H9 (cell line): ENCODE results near the gene RIC8A. TPM values are rescaled to one million over a fixed set of nuclear protein-coding genes. Genes with fewer than 3 reads are reported as not detected.

ENCODE experiments used
- DNase-seq: peaks from one replicate; pipeline ENCODE4 v3.0.0-alpha.2; 2017
- H2AFZ ChIP-seq: one replicate; pipeline ENCODE4 v1.6.1; 2013; ENCODE audit warnings: mild to moderate bottlenecking, low read length, control low read depth, moderate library complexity
- H2AK5ac ChIP-seq: 2 replicates; pipeline ENCODE4 v1.6.1; 2013; ENCODE audit warnings: low read length, control low read depth, mixed read lengths; ENCODE audit not compliant: insufficient read length
- H2BK120ac ChIP-seq: one replicate; pipeline ENCODE4 v1.6.1; 2013; ENCODE audit warnings: low read depth, mild to moderate bottlenecking, low read length, control low read depth, inconsistent platforms; ENCODE audit not compliant: poor library complexity, severe bottlenecking
- H2BK12ac ChIP-seq: 2 replicates; pipeline ENCODE4 v1.6.1; 2013; ENCODE audit warnings: low read length, control low read depth, mixed read lengths, low read depth; ENCODE audit not compliant: insufficient read length
- H2BK15ac ChIP-seq: 2 replicates; pipeline ENCODE4 v1.6.1; 2013; ENCODE audit warnings: low read depth, low read length, control low read depth
- H2BK20ac ChIP-seq: one replicate; pipeline ENCODE4 v1.6.1; 2013; ENCODE audit warnings: low read depth, mild to moderate bottlenecking, low read length, control low read depth, inconsistent platforms; ENCODE audit not compliant: poor library complexity, severe bottlenecking
- H2BK5ac ChIP-seq: 2 replicates; pipeline ENCODE4 v1.6.1; 2013; ENCODE audit warnings: low read length, control low read depth, mixed read lengths; ENCODE audit not compliant: insufficient read length
- H3K14ac ChIP-seq: 2 replicates; pipeline ENCODE4 v1.6.1; 2013; ENCODE audit warnings: low read length, control low read depth; ENCODE audit not compliant: insufficient read depth
- H3K18ac ChIP-seq: 2 replicates; pipeline ENCODE4 v1.6.1; 2013; ENCODE audit warnings: low read depth, mild to moderate bottlenecking, mixed read lengths, low read length, control low read depth; ENCODE audit not compliant: insufficient read length
- H3K23ac ChIP-seq: 2 replicates; pipeline ENCODE4 v1.6.1; 2013; ENCODE audit warnings: low read length, control low read depth, mixed read lengths, low read depth; ENCODE audit not compliant: insufficient read length
- H3K23me2 ChIP-seq: 2 replicates; pipeline ENCODE4 v1.6.1; 2013; ENCODE audit warnings: low read depth, mild to moderate bottlenecking, mixed read lengths, low read length, control low read depth; ENCODE audit not compliant: insufficient read length, poor library complexity, severe bottlenecking
- H3K27ac ChIP-seq: 2 replicates; pipeline ENCODE4 v1.5.1; 2013; ENCODE audit warnings: low read length, control low read depth, mixed read lengths, low read depth; ENCODE audit not compliant: insufficient read length
- H3K27me3 ChIP-seq: 2 replicates; pipeline ENCODE4 v1.6.1; 2013; ENCODE audit warnings: low read length, control low read depth, inconsistent platforms; ENCODE audit not compliant: insufficient read depth
- H3K4ac ChIP-seq: 2 replicates; pipeline ENCODE4 v1.6.1; 2013; ENCODE audit warnings: low read depth, mild to moderate bottlenecking, control low read depth, inconsistent platforms, low read length, moderate library complexity
- H3K4me1 ChIP-seq: 2 replicates; pipeline ENCODE4 v1.6.1; 2013; ENCODE audit warnings: low read length, control low read depth, inconsistent platforms; ENCODE audit not compliant: insufficient read depth
- H3K4me2 ChIP-seq: 2 replicates; pipeline ENCODE4 v1.6.1; 2013; ENCODE audit warnings: low read length, control low read depth, mixed read lengths; ENCODE audit not compliant: insufficient read length, insufficient read depth
- H3K56ac ChIP-seq: 2 replicates; pipeline ENCODE4 v1.6.1; 2013; ENCODE audit warnings: low read depth, mild to moderate bottlenecking, mixed read lengths, low read length, control low read depth; ENCODE audit not compliant: insufficient read length
- H3K79me1 ChIP-seq: 2 replicates; pipeline ENCODE4 v1.6.1; 2013; ENCODE audit warnings: low read depth, mild to moderate bottlenecking, moderate library complexity, low read length, control low read depth, inconsistent platforms; ENCODE audit not compliant: insufficient read depth, poor library complexity, severe bottlenecking
- H3K79me2 ChIP-seq: 2 replicates; pipeline ENCODE4 v1.6.1; 2013; ENCODE audit warnings: low read length, control low read depth, inconsistent platforms; ENCODE audit not compliant: insufficient read depth
- H3K9ac ChIP-seq: 2 replicates; pipeline ENCODE4 v1.6.1; 2013; ENCODE audit warnings: low read length, control low read depth, mixed read lengths; ENCODE audit not compliant: insufficient read length; ENCODE audit errors: extremely low read depth
- H3K9me3 ChIP-seq: one replicate; pipeline ENCODE4 v1.6.1; 2013; ENCODE audit warnings: low read depth, low read length, inconsistent platforms; ENCODE audit not compliant: control insufficient read depth
- H3T11ph ChIP-seq: one replicate; pipeline ENCODE4 v1.6.1; 2013; ENCODE audit warnings: mild to moderate bottlenecking, low read length, control low read depth, inconsistent platforms
- H4K20me1 ChIP-seq: one replicate; pipeline ENCODE4 v1.6.1; 2013; ENCODE audit not compliant: control insufficient read depth, insufficient read length, insufficient read depth
- H4K5ac ChIP-seq: 2 replicates; pipeline ENCODE4 v1.6.1; 2013; ENCODE audit warnings: low read depth, mild to moderate bottlenecking, mixed read lengths, low read length, control low read depth; ENCODE audit not compliant: insufficient read length
- H4K8ac ChIP-seq: replicated peaks from 2 replicates; pipeline ENCODE4 v1.6.1; 2013; ENCODE audit warnings: low read length, control low read depth, mixed read lengths, low read depth; ENCODE audit not compliant: insufficient read length
- H4K91ac ChIP-seq: 2 replicates; pipeline ENCODE4 v1.6.1; 2013; ENCODE audit warnings: low read depth, mild to moderate bottlenecking, moderate library complexity, mixed read lengths, low read length, control low read depth; ENCODE audit not compliant: insufficient read length
- H3K27ac Mint-ChIP-seq, 3 experiments: 2 replicates in 2 of 3; 3 replicates in 1 of 3; pipeline ENCODE4 v1.8.0; 2020 to 2021; ENCODE audit warnings: mixed read lengths in 3 of 3, mild to moderate bottlenecking in 1 of 3, moderate library complexity in 1 of 3
- H3K27me3 Mint-ChIP-seq: 2 replicates; pipeline ENCODE4 v1.8.0; 2021; ENCODE audit warnings: low read depth, mild to moderate bottlenecking, moderate library complexity, mixed read lengths
- H3K36me3 Mint-ChIP-seq, 3 experiments: 2 replicates in 2 of 3; 3 replicates in 1 of 3; pipeline ENCODE4 v1.8.0; 2020 to 2021; ENCODE audit warnings: low read depth in 3 of 3, mixed read lengths in 3 of 3; ENCODE audit not compliant: insufficient read depth in 1 of 3
- H3K4me1 Mint-ChIP-seq, 2 experiments: 2 replicates each; pipeline ENCODE4 v1.8.0; 2020; ENCODE audit warnings: mixed read lengths in 2 of 2
- H3K4me3 Mint-ChIP-seq, 2 experiments: 2 replicates in 1 of 2; 3 replicates in 1 of 2; pipeline ENCODE4 v1.8.0; 2020 to 2021; ENCODE audit warnings: mild to moderate bottlenecking in 2 of 2, mixed read lengths in 2 of 2, moderate library complexity in 1 of 2
- H3K9me3 Mint-ChIP-seq, 2 experiments: 2 replicates in 1 of 2; 3 replicates in 1 of 2; pipeline ENCODE4 v1.8.0; 2020; ENCODE audit warnings: mild to moderate bottlenecking in 2 of 2, mixed read lengths in 2 of 2, moderate library complexity in 1 of 2
- WGBS: extraction: QIAGEN DNeasy Blood & Tissue Kit; methylation state at CpG from one replicate; pipeline ENCODE4 v1.1.7; 2013; ENCODE audit warnings: missing lambda C conversion rate, low lambda C conversion rate, mixed read lengths; ENCODE audit not compliant: insufficient read length; ENCODE audit errors: extremely low coverage; 5-methylcytosine and 5-hydroxymethylcytosine counted together
- total RNA-seq: library from RNA; stranded (reverse); gene quantifications from 2 replicates; pipeline ENCODE4 v1.2.1, GENCODE V29; 2021
- TF ChIP-seq, protein P1 (sequence below): fragments of 200-600 bp; sonication (generic); conservative IDR thresholded peaks from 3 replicates; pipeline ENCODE4 v1.8.0; 2021; ENCODE audit warnings: antibody characterized with exemption, mild to moderate bottlenecking

The RIC8A gene
- total RNA-seq, 1 experiment from 2014 or later, result 94.9 TPM

DNA sequence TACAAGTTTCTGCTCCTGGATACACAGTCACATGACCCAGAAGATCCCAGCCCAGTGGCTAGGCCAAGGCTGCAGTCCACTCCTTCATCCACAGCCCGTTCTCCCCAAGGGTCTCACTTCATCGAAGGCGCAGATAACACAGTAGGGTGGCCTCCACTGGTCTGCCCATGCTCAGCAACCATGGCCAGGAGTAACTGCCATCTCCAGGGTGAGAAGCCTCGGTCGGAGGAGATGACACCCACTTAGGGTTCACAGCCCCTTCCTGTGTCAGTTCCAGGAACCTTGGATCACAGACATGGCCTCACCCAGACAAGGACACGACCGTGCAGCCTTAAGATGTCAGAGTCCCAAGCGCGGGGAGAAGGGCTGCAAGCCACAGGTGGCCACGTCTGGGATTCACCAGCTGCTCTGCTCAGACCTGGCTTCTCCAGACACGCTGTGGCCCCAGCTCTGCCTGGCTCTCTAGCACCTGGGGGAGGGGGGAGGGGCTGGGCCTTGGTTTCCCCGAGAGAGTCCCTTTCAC, 2.9 kb upstream of the RIC8A start:
- no peak overlapping the region for H2BK12ac ChIP-seq
- no peak overlapping the region for H3K27ac Mint-ChIP-seq
- H3K79me2 ChIP-seq, result no peaks in the 10 kb centered on the region; the same call in 1 of the 2 replicates
- H3K4me1 Mint-ChIP-seq, result peaks cover 5 to 16% of the 10 kb centered on the region in 2 experiments
- H3K4me2 ChIP-seq, result no peak overlapping the region
- no peaks in the 10 kb centered on the region for H3K9me3 ChIP-seq
- H3K27me3 ChIP-seq, result no peaks in the 10 kb centered on the region
- H2BK20ac ChIP-seq, result no peak overlapping the region
- TF ChIP-seq, protein P1, sequence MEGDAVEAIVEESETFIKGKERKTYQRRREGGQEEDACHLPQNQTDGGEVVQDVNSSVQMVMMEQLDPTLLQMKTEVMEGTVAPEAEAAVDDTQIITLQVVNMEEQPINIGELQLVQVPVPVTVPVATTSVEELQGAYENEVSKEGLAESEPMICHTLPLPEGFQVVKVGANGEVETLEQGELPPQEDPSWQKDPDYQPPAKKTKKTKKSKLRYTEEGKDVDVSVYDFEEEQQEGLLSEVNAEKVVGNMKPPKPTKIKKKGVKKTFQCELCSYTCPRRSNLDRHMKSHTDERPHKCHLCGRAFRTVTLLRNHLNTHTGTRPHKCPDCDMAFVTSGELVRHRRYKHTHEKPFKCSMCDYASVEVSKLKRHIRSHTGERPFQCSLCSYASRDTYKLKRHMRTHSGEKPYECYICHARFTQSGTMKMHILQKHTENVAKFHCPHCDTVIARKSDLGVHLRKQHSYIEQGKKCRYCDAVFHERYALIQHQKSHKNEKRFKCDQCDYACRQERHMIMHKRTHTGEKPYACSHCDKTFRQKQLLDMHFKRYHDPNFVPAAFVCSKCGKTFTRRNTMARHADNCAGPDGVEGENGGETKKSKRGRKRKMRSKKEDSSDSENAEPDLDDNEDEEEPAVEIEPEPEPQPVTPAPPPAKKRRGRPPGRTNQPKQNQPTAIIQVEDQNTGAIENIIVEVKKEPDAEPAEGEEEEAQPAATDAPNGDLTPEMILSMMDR, result no peak
- H2AK5ac ChIP-seq, result no peak overlapping the region
- no peaks in the 10 kb centered on the region for H4K20me1 ChIP-seq
- H3K4me3 Mint-ChIP-seq, result no peak overlapping the region
- no peak overlapping the region for H2BK5ac ChIP-seq
- H3K14ac ChIP-seq, result no peak overlapping the region
- no peak overlapping the region for H3K23ac ChIP-seq
- H3K79me1 ChIP-seq, result peaks cover 5% of the 10 kb centered on the region
- H3K9ac ChIP-seq, result no peak overlapping the region
- no peak overlapping the region for H2AFZ ChIP-seq
- H3T11ph ChIP-seq, result no peak overlapping the region
- H3K9me3 Mint-ChIP-seq, result no peaks in the 10 kb centered on the region; a peak in 1 of 5 replicates
- H3K56ac ChIP-seq, result no peak overlapping the region
- H2BK15ac ChIP-seq, result no peak overlapping the region
- peaks cover 21% of the 10 kb centered on the region for H3K23me2 ChIP-seq
- H2BK120ac ChIP-seq, result no peak overlapping the region
- H3K36me3 Mint-ChIP-seq, result peaks cover 10 to 40% (median 26%) of the 10 kb centered on the region in 3 experiments
- no peak overlapping the region for H4K91ac ChIP-seq
- no peak overlapping the region for H3K18ac ChIP-seq
- no peak overlapping the region for H3K4ac ChIP-seq
- H4K8ac ChIP-seq, result no peak overlapping the region
- no peaks in the 10 kb centered on the region; the same call in 1 of the 2 replicates for H3K4me1 ChIP-seq
- H3K27ac ChIP-seq, result no peak overlapping the region
- no peaks in the 10 kb centered on the region; the same call in 1 of the 2 replicates for H3K27me3 Mint-ChIP-seq
- DNase-seq, result no peak
- no CpG with 5 or more reads among the region's 12 CpGs for WGBS
- H4K5ac ChIP-seq, result no peak overlapping the region
